AG04449 (cell line): ENCODE measurements around the gene DMRTA2.

Experiments used
- CTCF ChIA-PET: fragments of 350-600 bp; formaldehyde crosslinking; extraction: SDS; loops from one replicate; lab custom pipeline; 2021; ENCODE audit warnings: antibody characterized with exemption; lab: Yijun Ruan, JAX
- POLR2A ChIA-PET: fragments of 400-600, 350-600 bp; formaldehyde crosslinking; extraction: SDS; loops from one replicate; lab custom pipeline; 2020; ENCODE audit warnings: antibody characterized with exemption, inconsistent platforms; lab: Yijun Ruan, JAX
- DNase-seq: peaks from one replicate; pipeline ENCODE4 v3.0.0-alpha.2; 2010; ENCODE audit warnings: low read depth, low spot score
- H3K4me3 ChIP-seq: 2 replicates; pipeline ENCODE4 v1.5.1; 2011; ENCODE audit warnings: low read depth, mild to moderate bottlenecking, control low read depth, low read length
- CTCF ChIP-seq: IDR thresholded peaks from one replicate; pipeline ENCODE4 v1.5.1; 2011; ENCODE audit warnings: mild to moderate bottlenecking, moderate library complexity, low read length, control low read depth, inconsistent platforms; ENCODE audit not compliant: insufficient read depth; ENCODE audit errors: missing control alignments

DMRTA2 gene

GRCh38 chr1:50368179-50369007 is 54.9 kb downstream of the DMRTA2 start:
- no peak for DNase-seq
- CTCF ChIA-PET, result interaction anchor here (0.6 to 6.9 kb wide), 25 partner anchors 10 to 682 kb away, joined by 3 to 110 read pairs (median 4); no protein-coding TSS in a partner anchor
- peak; percentile 61 for TF ChIP-seq CTCF
- POLR2A ChIA-PET, result no interaction called here
- no peak overlapping the region; the same call in 1 of the 2 replicates for H3K4me3 ChIP-seq
